HCT116 (cell line): ENCODE measurements around the gene SAMD14. TPM values are rescaled to one million over a fixed set of nuclear protein-coding genes. Genes with fewer than 3 reads are reported as not detected.

ENCODE experiments used
- ATAC-seq: fragments of 200-7000 bp; cut with Tn5 transposase; 2 replicates; pipeline ENCODE4 v1.9.1; 2020; ENCODE audit warnings: mild to moderate bottlenecking, moderate library complexity
- BruUV-seq: library from RNA; stranded (reverse); fragments of 400-500 nt; replicated peaks from 2 replicates; lab custom pipeline; 2021; lab: Mats Ljungman, UMichigan
- CTCF ChIA-PET: fragments of 300-600 bp; sonication (Branson Sonifier 250); formaldehyde crosslinking; loops from one replicate; lab custom pipeline; 2021; ENCODE audit warnings: antibody characterized with exemption; lab: Charles Lee
- POLR2A ChIA-PET: fragments of 300-600, 350-600 bp; sonication (Branson Sonifier 250); formaldehyde crosslinking; loops from one replicate; lab custom pipeline; 2021; ENCODE audit warnings: antibody characterized with exemption; lab: Charles Lee
- RAD21 ChIA-PET, 2 experiments: fragments of 300-600 bp; sonication (Branson Sonifier 250); formaldehyde crosslinking; loops; one replicate each; lab custom pipeline; 2023; ENCODE audit warnings: low total read pairs in 2 of 2; ENCODE audit not compliant: uncharacterized antibody in 2 of 2, unreplicated experiment in 2 of 2, low non-redundant PET in 1 of 2; lab: Charles Lee
- DNase-seq: peaks from one replicate; pipeline ENCODE4 v3.0.0-alpha.2; 2010; ENCODE audit warnings: low read depth, low spot score
- H2AFZ ChIP-seq: fragments of 200-600 bp; shearing (Covaris generic), sonication (generic); 2 replicates; pipeline ENCODE4 v1.6.1; 2017; ENCODE audit warnings: low read depth, mixed run types, mixed read lengths, antibody characterized with exemption, low read length; ENCODE audit not compliant: poor library complexity, severe bottlenecking
- H3K27ac ChIP-seq: 2 replicates; pipeline ENCODE4 v1.5.1; 2012; ENCODE audit warnings: low read depth, low read length
- H3K27me3 ChIP-seq: fragments of 200-600 bp; sonication (generic); 2 replicates; pipeline ENCODE4 v1.6.1; 2016; ENCODE audit warnings: mixed run types, low read length, mixed read lengths; ENCODE audit not compliant: insufficient read depth
- H3K36me3 ChIP-seq, 2 experiments: fragments of 200-500 bp in 1 of 2; fragments of 200-600 bp in 1 of 2; sonication (Bioruptor generic) in 1 of 2; sonication (generic) in 1 of 2; 2 replicates each; pipeline versions ENCODE4 v1.5.1 to v1.6.1; 2014 to 2016; ENCODE audit warnings: low read length in 2 of 2, inconsistent platforms in 1 of 2, mixed read lengths in 1 of 2, mixed run types in 1 of 2; ENCODE audit not compliant: insufficient read depth in 2 of 2, control insufficient read depth in 1 of 2
- H3K4me1 ChIP-seq, 2 experiments: fragments of 200-600 bp in 1 of 2; sonication (generic) in 1 of 2; 2 replicates each; pipeline versions ENCODE4 v1.5.1 to v1.6.1; 2012 to 2017; ENCODE audit warnings: low read length in 2 of 2, inconsistent platforms in 1 of 2, mild to moderate bottlenecking in 1 of 2, mixed read lengths in 1 of 2, mixed run types in 1 of 2, moderate library complexity in 1 of 2; ENCODE audit not compliant: insufficient read depth in 2 of 2, control insufficient read depth in 1 of 2
- H3K4me2 ChIP-seq: fragments of 200-600 bp; sonication (generic); 2 replicates; pipeline ENCODE4 v1.6.1; 2017; ENCODE audit warnings: mixed run types, low read length, mixed read lengths
- H3K4me3 ChIP-seq, 2 experiments: fragments of 200-600 bp in 1 of 2; sonication (generic) in 1 of 2; replicated peaks in 1 of 2; 2 replicates each; pipeline ENCODE4 v1.5.1; 2011 to 2016; ENCODE audit warnings: low read length in 2 of 2, control low read depth in 1 of 2, low read depth in 1 of 2, mild to moderate bottlenecking in 1 of 2, mixed read lengths in 1 of 2, mixed run types in 1 of 2
- H3K79me2 ChIP-seq: fragments of 200-600 bp; sonication (generic); 2 replicates; pipeline ENCODE4 v1.6.1; 2017; ENCODE audit warnings: mild to moderate bottlenecking, mixed run types, low read length, moderate library complexity, mixed read lengths; ENCODE audit not compliant: insufficient read depth
- H3K9ac ChIP-seq: fragments of 200-600 bp; sonication (generic); 2 replicates; pipeline ENCODE4 v1.6.1; 2016; ENCODE audit warnings: low read length, mixed read lengths
- H3K9me2 ChIP-seq: fragments of 200-600 bp; sonication (generic), shearing (Covaris generic); 2 replicates; pipeline ENCODE4 v1.6.1; 2017; ENCODE audit warnings: mixed run types, mild to moderate bottlenecking, moderate library complexity; ENCODE audit not compliant: insufficient read depth
- H3K9me3 ChIP-seq, 2 experiments: fragments of 200-500 bp in 1 of 2; fragments of 200-600 bp in 1 of 2; sonication (Bioruptor generic) in 1 of 2; sonication (generic) in 1 of 2; 2 replicates each; pipeline ENCODE4 v1.6.1; 2014 to 2017; ENCODE audit warnings: low read length in 2 of 2, mixed read lengths in 2 of 2, inconsistent platforms in 1 of 2, low read depth in 1 of 2, mild to moderate bottlenecking in 1 of 2, mixed run types in 1 of 2, moderate library complexity in 1 of 2; ENCODE audit not compliant: control insufficient read depth in 1 of 2, insufficient read depth in 1 of 2
- H4K20me1 ChIP-seq: fragments of 200-600 bp; sonication (generic), shearing (Covaris generic); 2 replicates; pipeline ENCODE4 v1.6.1; 2017; ENCODE audit warnings: mixed run types, mild to moderate bottlenecking, moderate library complexity; ENCODE audit not compliant: insufficient read depth
- intact Hi-C: fragments of 100-400 bp; cut with micrococcal nuclease; formaldehyde crosslinking; loops from 2 replicates; pipeline ENCODE4 v1.10.0; 2022
- total RNA-seq: library from RNA; stranded (reverse); gene quantifications from one replicate; pipeline ENCODE4 v1.2.1, GENCODE V29; 2021; ENCODE audit not compliant: unreplicated experiment
- TF ChIP-seq, protein P1 (sequence below): IDR thresholded peaks from 2 replicates; pipeline ENCODE4 v1.6.1; 2012; ENCODE audit warnings: low read depth

Gene SAMD14
- total RNA-seq, 1 experiment from 2014 or later = 1.5 TPM

- ChIA-PET CTCF (interaction anchor here (1.3 to 2.4 kb wide), 4 partner anchors 14 to 38 kb away, joined by 3 to 25 read pairs (median 10); no protein-coding TSS in a partner anchor), RAD21 (interaction anchor here (0.6 to 1.6 kb wide), 3 partner anchors 9 to 37 kb away, joined by 3 to 5 read pairs (median 3); partner anchors contain the start of gene ITGA3 (in 1 of the 2)), POLR2A (interaction anchor here (1.1 to 7.3 kb wide), 8 partner anchors 8 to 87 kb away, joined by 3 to 65 read pairs (median 4); partner anchors contain the start of gene ITGA3)
- Histone ChIP-seq H3K79me2 (peaks cover 91% of the 10 kb centered on the region), H3K9me2 (no peaks in the 10 kb centered on the region), H3K9ac (peak overlapping the region; percentile 82), H3K4me1 (peaks cover 69 to 73% of the 10 kb centered on the region in 2 experiments), H3K36me3 (peaks cover 29 to 37% of the 10 kb centered on the region in 2 experiments; a peak in 3 of 4 replicates), H2AFZ (no peak overlapping the region), H3K27ac (peak overlapping the region; percentile 93), H4K20me1 (no peaks in the 10 kb centered on the region), H3K4me2 (peak overlapping the region; percentile 87), H3K9me3 (no peaks in the 10 kb centered on the region), H3K4me3 (peak overlapping the region; percentile 10 to 50; a peak in 3 of 4 replicates), H3K27me3 (no peaks in the 10 kb centered on the region)
- ATAC-seq (no peak), DNase-seq (no peak)
- intact Hi-C loops = no loop called here
- TSS peak; percentile 17 for BruUV-seq
- TF ChIP-seq, protein P1, sequence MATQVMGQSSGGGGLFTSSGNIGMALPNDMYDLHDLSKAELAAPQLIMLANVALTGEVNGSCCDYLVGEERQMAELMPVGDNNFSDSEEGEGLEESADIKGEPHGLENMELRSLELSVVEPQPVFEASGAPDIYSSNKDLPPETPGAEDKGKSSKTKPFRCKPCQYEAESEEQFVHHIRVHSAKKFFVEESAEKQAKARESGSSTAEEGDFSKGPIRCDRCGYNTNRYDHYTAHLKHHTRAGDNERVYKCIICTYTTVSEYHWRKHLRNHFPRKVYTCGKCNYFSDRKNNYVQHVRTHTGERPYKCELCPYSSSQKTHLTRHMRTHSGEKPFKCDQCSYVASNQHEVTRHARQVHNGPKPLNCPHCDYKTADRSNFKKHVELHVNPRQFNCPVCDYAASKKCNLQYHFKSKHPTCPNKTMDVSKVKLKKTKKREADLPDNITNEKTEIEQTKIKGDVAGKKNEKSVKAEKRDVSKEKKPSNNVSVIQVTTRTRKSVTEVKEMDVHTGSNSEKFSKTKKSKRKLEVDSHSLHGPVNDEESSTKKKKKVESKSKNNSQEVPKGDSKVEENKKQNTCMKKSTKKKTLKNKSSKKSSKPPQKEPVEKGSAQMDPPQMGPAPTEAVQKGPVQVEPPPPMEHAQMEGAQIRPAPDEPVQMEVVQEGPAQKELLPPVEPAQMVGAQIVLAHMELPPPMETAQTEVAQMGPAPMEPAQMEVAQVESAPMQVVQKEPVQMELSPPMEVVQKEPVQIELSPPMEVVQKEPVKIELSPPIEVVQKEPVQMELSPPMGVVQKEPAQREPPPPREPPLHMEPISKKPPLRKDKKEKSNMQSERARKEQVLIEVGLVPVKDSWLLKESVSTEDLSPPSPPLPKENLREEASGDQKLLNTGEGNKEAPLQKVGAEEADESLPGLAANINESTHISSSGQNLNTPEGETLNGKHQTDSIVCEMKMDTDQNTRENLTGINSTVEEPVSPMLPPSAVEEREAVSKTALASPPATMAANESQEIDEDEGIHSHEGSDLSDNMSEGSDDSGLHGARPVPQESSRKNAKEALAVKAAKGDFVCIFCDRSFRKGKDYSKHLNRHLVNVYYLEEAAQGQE = no peak
Measured at GRCh38 chr17:50065056-50065455, 64.9 kb downstream of the SAMD14 start.
